WTC11 (cell line): Measurements from ENCODE around the gene RPRD1A. TPM values are rescaled to one million over a fixed set of nuclear protein-coding genes. Genes with fewer than 3 reads are reported as not detected.

Experiments used
- ATAC-seq: fragments of 200-7000 bp; cut with Tn5 transposase; 2 replicates; pipeline ENCODE4 v1.10.0; 2021; ENCODE audit warnings: mild to moderate bottlenecking, moderate library complexity
- CTCF ChIA-PET: fragments of 300-600 bp; sonication (Branson Sonifier 250); formaldehyde crosslinking; loops from one replicate; lab custom pipeline; 2021; ENCODE audit warnings: antibody characterized with exemption; lab: Charles Lee
- POLR2A ChIA-PET: fragments of 350-600 bp; sonication (Branson Sonifier 250); formaldehyde crosslinking; loops from one replicate; lab custom pipeline; 2021; ENCODE audit warnings: antibody characterized with exemption; lab: Charles Lee
- DNase-seq: peaks from one replicate; pipeline ENCODE4 v3.0.0; 2021; ENCODE audit warnings: low spot score
- H3K27ac Mint-ChIP-seq: 2 replicates; pipeline ENCODE4 v1.8.0; 2021; ENCODE audit warnings: mixed read lengths
- H3K27me3 Mint-ChIP-seq: 2 replicates; pipeline ENCODE4 v1.8.0; 2021; ENCODE audit warnings: low read depth, mild to moderate bottlenecking, moderate library complexity, mixed read lengths
- H3K36me3 Mint-ChIP-seq: 2 replicates; pipeline ENCODE4 v1.8.0; 2021; ENCODE audit warnings: mixed read lengths
- H3K4me1 Mint-ChIP-seq: 2 replicates; pipeline ENCODE4 v1.8.0; 2022; ENCODE audit warnings: mixed read lengths
- H3K4me3 Mint-ChIP-seq: 2 replicates; pipeline ENCODE4 v1.8.0; 2021; ENCODE audit warnings: mild to moderate bottlenecking, moderate library complexity, mixed read lengths
- H3K9me3 Mint-ChIP-seq: 2 replicates; pipeline ENCODE4 v1.8.0; 2021; ENCODE audit warnings: mixed read lengths
- EMX1 ChIP-seq: fragments of 250-450 bp; sonication (Bioruptor Pico); IDR thresholded peaks from 2 replicates; pipeline ENCODE4 v1.8.0; 2021; ENCODE audit warnings: mild to moderate bottlenecking
- ETV6 ChIP-seq: sonication (generic); formaldehyde crosslinking; IDR thresholded peaks from 2 replicates; pipeline ENCODE4 v1.8.1; 2022; ENCODE audit warnings: mild to moderate bottlenecking, missing genetic modification reagents
- FOXJ3 ChIP-seq: sonication (generic); formaldehyde crosslinking; IDR thresholded peaks from 2 replicates; pipeline ENCODE4 v1.9.0; 2021; ENCODE audit warnings: missing genetic modification reagents, mild to moderate bottlenecking, borderline replicate concordance
- GTF2I ChIP-seq: fragments of 250-450 bp; sonication (Bioruptor Pico); conservative IDR thresholded peaks from 2 replicates; pipeline ENCODE4 v1.4.0; 2021; ENCODE audit warnings: mild to moderate bottlenecking
- NFE2L1 ChIP-seq: sonication (generic); formaldehyde crosslinking; IDR thresholded peaks from 2 replicates; pipeline ENCODE4 v1.8.1; 2023; ENCODE audit warnings: missing genetic modification reagents
- NR2C2 ChIP-seq: sonication (generic); formaldehyde crosslinking; IDR thresholded peaks from 2 replicates; pipeline ENCODE4 v1.8.0; 2022; ENCODE audit warnings: mild to moderate bottlenecking, missing genetic modification reagents
- OVOL2 ChIP-seq: fragments of 250-450 bp; sonication (Bioruptor Pico); IDR thresholded peaks from 2 replicates; pipeline ENCODE4 v1.9.0; 2021; ENCODE audit warnings: mild to moderate bottlenecking, borderline replicate concordance
- SMAD4 ChIP-seq: sonication (generic); formaldehyde crosslinking; IDR thresholded peaks from 2 replicates; pipeline ENCODE4 v1.8.0; 2022; ENCODE audit warnings: mild to moderate bottlenecking, missing genetic modification reagents
- TEAD1 ChIP-seq: sonication (generic); formaldehyde crosslinking; IDR thresholded peaks from 2 replicates; pipeline ENCODE4 v1.8.0; 2022; ENCODE audit warnings: mild to moderate bottlenecking, missing genetic modification reagents
- ZNF396 ChIP-seq: fragments of 250-450 bp; sonication (Bioruptor Pico); IDR thresholded peaks from 2 replicates; pipeline ENCODE4 v1.8.0; 2021; ENCODE audit warnings: mild to moderate bottlenecking, moderate library complexity, borderline replicate concordance
- ZNF671 ChIP-seq: fragments of 250-450 bp; sonication (Bioruptor Pico); IDR thresholded peaks from 2 replicates; pipeline ENCODE4 v1.8.0; 2021; ENCODE audit warnings: mild to moderate bottlenecking
- total RNA-seq: library from RNA; stranded (reverse); gene quantifications from 3 replicates; pipeline ENCODE4 v1.2.3, GENCODE V29; 2021
- TF ChIP-seq, protein P1 (sequence below): sonication (generic); formaldehyde crosslinking; IDR thresholded peaks from 2 replicates; pipeline ENCODE4 v1.8.1; 2022; ENCODE audit warnings: low read depth, mild to moderate bottlenecking, moderate library complexity, missing genetic modification reagents, borderline replicate concordance
- TF ChIP-seq, protein P2 (sequence below): fragments of 250-450 bp; sonication (Bioruptor Pico); IDR thresholded peaks from 2 replicates; pipeline ENCODE4 v1.9.0; 2021; ENCODE audit warnings: mild to moderate bottlenecking
- TF ChIP-seq, protein P3 (sequence below): sonication (generic); formaldehyde crosslinking; IDR thresholded peaks from 2 replicates; pipeline ENCODE4 v1.8.1; 2023; ENCODE audit warnings: mild to moderate bottlenecking, missing genetic modification reagents, moderate library complexity
- TF ChIP-seq, protein P4 (sequence below): sonication (generic); formaldehyde crosslinking; IDR thresholded peaks from 2 replicates; pipeline ENCODE4 v1.8.1; 2023; ENCODE audit warnings: mild to moderate bottlenecking, moderate library complexity, missing genetic modification reagents
- TF ChIP-seq, protein P5 (sequence below): sonication (generic); formaldehyde crosslinking; conservative IDR thresholded peaks from 2 replicates; pipeline ENCODE4 v1.8.1; 2022; ENCODE audit warnings: mild to moderate bottlenecking, missing genetic modification reagents

The RPRD1A gene
- total RNA-seq, 1 experiment from 2014 or later: 115 TPM

DNA sequence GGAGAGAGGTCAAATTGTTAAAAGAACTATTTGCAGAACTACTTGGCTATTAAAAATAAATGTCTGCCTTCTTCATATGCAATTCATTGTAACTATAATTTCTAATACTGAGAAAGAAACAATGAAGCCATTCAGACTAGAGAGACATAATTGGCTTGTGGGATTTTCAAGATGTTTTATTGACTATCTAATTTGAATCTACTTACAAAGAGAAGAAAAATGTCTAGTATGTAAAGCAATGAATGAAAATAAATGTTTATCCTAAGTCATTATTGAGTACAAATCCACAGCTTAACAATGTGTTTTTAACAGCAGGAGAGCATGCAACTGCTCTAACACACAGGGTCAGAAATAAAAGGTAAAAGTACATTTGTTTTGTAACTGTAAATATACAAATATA lies 75.7 kb downstream of the RPRD1A start (continued):
- TF ChIP-seq, protein P1, sequence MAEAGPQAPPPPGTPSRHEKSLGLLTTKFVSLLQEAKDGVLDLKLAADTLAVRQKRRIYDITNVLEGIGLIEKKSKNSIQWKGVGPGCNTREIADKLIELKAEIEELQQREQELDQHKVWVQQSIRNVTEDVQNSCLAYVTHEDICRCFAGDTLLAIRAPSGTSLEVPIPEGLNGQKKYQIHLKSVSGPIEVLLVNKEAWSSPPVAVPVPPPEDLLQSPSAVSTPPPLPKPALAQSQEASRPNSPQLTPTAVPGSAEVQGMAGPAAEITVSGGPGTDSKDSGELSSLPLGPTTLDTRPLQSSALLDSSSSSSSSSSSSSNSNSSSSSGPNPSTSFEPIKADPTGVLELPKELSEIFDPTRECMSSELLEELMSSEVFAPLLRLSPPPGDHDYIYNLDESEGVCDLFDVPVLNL (CRISPR knock-in tag): no peak
- TF ChIP-seq NFE2L1 (no peak), GTF2I (no peak)
- TF ChIP-seq, all 79 proteins: peak for 0

DNA sequence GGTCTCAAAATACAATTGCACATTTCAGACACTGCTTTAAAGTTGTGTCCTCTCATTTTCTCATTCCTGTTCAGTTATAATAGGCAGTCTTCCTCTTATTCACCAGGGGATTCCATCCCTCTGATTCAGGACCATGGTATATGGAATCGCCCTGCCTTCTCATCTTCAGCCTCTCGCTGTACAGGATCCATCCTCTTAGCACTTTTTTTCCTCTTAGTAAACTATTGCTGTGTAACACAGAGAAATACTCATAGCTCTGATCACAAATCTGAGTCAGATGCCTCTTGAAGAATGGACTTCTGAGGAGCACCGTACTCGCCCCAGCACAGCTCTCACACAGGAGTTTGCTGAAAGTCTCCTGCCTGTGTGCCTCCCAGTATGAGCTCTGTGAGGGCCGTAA lies 83.5 kb downstream of the RPRD1A start:
- TF ChIP-seq ZNF671 (no peak), ZNF396 (CRISPR knock-in tag) (no peak), TEAD1 (CRISPR knock-in tag) (no peak)
- TF ChIP-seq, protein P2, sequence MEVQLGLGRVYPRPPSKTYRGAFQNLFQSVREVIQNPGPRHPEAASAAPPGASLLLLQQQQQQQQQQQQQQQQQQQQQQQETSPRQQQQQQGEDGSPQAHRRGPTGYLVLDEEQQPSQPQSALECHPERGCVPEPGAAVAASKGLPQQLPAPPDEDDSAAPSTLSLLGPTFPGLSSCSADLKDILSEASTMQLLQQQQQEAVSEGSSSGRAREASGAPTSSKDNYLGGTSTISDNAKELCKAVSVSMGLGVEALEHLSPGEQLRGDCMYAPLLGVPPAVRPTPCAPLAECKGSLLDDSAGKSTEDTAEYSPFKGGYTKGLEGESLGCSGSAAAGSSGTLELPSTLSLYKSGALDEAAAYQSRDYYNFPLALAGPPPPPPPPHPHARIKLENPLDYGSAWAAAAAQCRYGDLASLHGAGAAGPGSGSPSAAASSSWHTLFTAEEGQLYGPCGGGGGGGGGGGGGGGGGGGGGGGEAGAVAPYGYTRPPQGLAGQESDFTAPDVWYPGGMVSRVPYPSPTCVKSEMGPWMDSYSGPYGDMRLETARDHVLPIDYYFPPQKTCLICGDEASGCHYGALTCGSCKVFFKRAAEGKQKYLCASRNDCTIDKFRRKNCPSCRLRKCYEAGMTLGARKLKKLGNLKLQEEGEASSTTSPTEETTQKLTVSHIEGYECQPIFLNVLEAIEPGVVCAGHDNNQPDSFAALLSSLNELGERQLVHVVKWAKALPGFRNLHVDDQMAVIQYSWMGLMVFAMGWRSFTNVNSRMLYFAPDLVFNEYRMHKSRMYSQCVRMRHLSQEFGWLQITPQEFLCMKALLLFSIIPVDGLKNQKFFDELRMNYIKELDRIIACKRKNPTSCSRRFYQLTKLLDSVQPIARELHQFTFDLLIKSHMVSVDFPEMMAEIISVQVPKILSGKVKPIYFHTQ (CRISPR knock-in tag): no peak
- CTCF ChIA-PET: interaction anchor here (0.7 to 2.3 kb wide), 2 partner anchors 34 kb away, joined by 3 to 8 read pairs; no protein-coding TSS in a partner anchor
- Mint-ChIP-seq H3K4me3 (no peak overlapping the region), H3K27me3 (no peaks in the 10 kb centered on the region), H3K27ac (no peak overlapping the region), H3K9me3 (no peaks in the 10 kb centered on the region), H3K36me3 (peaks cover 34% of the 10 kb centered on the region), H3K4me1 (no peaks in the 10 kb centered on the region)
- DNase-seq: no peak
- POLR2A ChIA-PET: no interaction called here
- ATAC-seq: no peak; the same call in 1 of the 2 replicates

DNA sequence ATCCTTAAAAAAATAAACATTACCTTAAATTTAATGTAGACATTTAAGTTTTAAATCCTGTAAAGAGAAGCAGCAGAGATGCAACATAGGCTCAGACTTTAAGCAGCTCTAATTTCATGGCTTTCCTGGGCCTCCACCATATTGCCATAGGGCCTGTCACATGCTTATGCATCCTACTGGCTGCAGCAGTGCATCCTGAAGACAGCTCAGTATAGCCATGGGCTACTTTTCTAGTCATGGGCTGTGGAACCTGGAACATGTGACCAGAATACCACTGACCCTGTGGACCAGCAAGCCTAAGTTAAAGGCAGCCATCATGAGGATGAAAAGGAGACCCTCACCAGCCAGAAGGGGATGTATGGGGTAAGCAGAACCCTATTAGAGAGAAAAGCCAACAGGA lies 84.2 kb downstream of the RPRD1A start:
- no peaks in the 10 kb centered on the region for H3K4me1 Mint-ChIP-seq
- no peak for TF ChIP-seq NFE2L1
- TF ChIP-seq, protein P3, sequence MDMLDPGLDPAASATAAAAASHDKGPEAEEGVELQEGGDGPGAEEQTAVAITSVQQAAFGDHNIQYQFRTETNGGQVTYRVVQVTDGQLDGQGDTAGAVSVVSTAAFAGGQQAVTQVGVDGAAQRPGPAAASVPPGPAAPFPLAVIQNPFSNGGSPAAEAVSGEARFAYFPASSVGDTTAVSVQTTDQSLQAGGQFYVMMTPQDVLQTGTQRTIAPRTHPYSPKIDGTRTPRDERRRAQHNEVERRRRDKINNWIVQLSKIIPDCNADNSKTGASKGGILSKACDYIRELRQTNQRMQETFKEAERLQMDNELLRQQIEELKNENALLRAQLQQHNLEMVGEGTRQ (CRISPR knock-in tag): 0 out of 2 replicates have a peak, but pooled peaks have one; percentile 7
- POLR2A ChIA-PET: no interaction called here
- peaks cover 36% of the 10 kb centered on the region for H3K36me3 Mint-ChIP-seq
- H3K27me3 Mint-ChIP-seq: no peaks in the 10 kb centered on the region
- DNase-seq: no peak
- no peak overlapping the region for H3K27ac Mint-ChIP-seq
- H3K4me3 Mint-ChIP-seq: no peak overlapping the region
- CTCF ChIA-PET: interaction anchor here (2.3 kb wide), 1 partner anchor 35 kb away, joined by 8 read pairs; no protein-coding TSS in a partner anchor
- H3K9me3 Mint-ChIP-seq: no peaks in the 10 kb centered on the region
- peak; percentile 51; the same call in 1 of the 2 replicates for ATAC-seq

DNA sequence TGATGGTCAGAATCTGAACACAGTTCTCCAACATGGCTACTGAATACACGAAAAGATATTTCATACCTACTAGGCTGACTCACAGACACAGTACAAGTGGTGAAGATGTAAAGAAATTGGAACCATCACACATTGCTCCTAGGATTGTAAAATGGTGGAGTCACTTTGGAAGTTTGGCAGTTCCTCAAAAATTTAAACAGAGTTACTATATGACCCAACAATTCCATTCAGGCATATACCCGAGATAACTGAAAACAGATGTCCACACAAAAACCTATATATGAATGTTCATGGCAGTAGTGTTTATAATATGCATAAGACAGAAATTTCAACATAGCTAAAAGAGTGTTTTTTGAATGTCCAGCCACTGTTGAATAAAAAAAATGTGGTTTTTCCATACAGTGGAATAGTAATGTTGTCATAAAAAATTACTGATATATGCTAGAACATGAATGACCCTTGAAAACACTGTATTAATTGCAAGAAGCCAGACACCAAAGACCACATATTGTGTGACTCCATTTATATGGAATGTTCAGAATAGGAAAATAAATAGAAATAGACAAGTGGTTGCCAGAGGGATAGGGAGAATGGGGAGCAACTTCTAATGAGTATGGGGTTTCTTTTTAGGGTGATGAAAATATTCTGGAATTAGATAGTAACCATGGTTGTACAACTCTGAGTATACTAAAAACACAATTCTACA lies 84.8 kb downstream of the RPRD1A start:
- ATAC-seq (no peak), DNase-seq (no peak)
- Mint-ChIP-seq H3K27me3 (no peaks in the 10 kb centered on the region), H3K4me3 (no peak overlapping the region), H3K27ac (no peak overlapping the region), H3K36me3 (peaks cover 42% of the 10 kb centered on the region), H3K4me1 (no peaks in the 10 kb centered on the region), H3K9me3 (no peaks in the 10 kb centered on the region)
- ChIA-PET CTCF (interaction anchor here (2.3 kb wide), 1 partner anchor 35 kb away, joined by 8 read pairs; no protein-coding TSS in a partner anchor), POLR2A (interaction anchor here (1.1 kb wide), 1 partner anchor 10 kb away, joined by 3 read pairs; the partner anchor contains the start of gene RMP24)
- TF ChIP-seq, protein P4, sequence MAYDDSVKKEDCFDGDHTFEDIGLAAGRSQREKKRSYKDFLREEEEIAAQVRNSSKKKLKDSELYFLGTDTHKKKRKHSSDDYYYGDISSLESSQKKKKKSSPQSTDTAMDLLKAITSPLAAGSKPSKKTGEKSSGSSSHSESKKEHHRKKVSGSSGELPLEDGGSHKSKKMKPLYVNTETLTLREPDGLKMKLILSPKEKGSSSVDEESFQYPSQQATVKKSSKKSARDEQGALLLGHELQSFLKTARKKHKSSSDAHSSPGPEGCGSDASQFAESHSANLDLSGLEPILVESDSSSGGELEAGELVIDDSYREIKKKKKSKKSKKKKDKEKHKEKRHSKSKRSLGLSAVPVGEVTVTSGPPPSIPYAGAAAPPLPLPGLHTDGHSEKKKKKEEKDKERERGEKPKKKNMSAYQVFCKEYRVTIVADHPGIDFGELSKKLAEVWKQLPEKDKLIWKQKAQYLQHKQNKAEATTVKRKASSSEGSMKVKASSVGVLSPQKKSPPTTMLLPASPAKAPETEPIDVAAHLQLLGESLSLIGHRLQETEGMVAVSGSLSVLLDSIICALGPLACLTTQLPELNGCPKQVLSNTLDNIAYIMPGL (CRISPR knock-in tag): no peak
- TF ChIP-seq GTF2I (no peak), NR2C2 (CRISPR knock-in tag) (no peak), OVOL2 (CRISPR knock-in tag) (no peak), FOXJ3 (CRISPR knock-in tag) (no peak), ETV6 (CRISPR knock-in tag) (no peak), SMAD4 (no peak), EMX1 (CRISPR knock-in tag) (no peak)
- TF ChIP-seq, protein P5, sequence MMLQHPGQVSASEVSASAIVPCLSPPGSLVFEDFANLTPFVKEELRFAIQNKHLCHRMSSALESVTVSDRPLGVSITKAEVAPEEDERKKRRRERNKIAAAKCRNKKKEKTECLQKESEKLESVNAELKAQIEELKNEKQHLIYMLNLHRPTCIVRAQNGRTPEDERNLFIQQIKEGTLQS (CRISPR knock-in tag): no peak
